Stomach (tissue), 4 donors: ENCODE data around the gene FCAR.

Experiments
- EP300 ChIP-seq: sonication (generic); formaldehyde crosslinking; IDR thresholded peaks from one replicate; pipeline ENCODE4 v1.6.1; 2017; ENCODE audit warnings: antibody characterized with exemption
- POLR2A ChIP-seq, 4 donors: fragments of 450-650 bp; IDR thresholded peaks; one replicate each; pipeline ENCODE4 v1.6.1; 2016; ENCODE audit warnings: antibody characterized with exemption in 4 of 4, control low read depth in 2 of 4, mild to moderate bottlenecking in 1 of 4, moderate library complexity in 1 of 4
- POLR2AphosphoS5 ChIP-seq, 3 donors: sonication (generic); formaldehyde crosslinking; IDR thresholded peaks; one replicate each; pipeline ENCODE4 v1.6.1; 2016; ENCODE audit warnings: antibody characterized with exemption in 3 of 3
- TF ChIP-seq, protein P1 (sequence below), 7 experiments: fragments of 450-650 bp in 4 of 7; fragments of 200-600 bp in 3 of 7; sonication (generic) in 3 of 7; IDR thresholded peaks; one replicate each; pipeline ENCODE4 v1.5.1; 2016 to 2019; ENCODE audit warnings: antibody characterized with exemption in 7 of 7, control low read depth in 2 of 7, mild to moderate bottlenecking in 1 of 7

DNA sequence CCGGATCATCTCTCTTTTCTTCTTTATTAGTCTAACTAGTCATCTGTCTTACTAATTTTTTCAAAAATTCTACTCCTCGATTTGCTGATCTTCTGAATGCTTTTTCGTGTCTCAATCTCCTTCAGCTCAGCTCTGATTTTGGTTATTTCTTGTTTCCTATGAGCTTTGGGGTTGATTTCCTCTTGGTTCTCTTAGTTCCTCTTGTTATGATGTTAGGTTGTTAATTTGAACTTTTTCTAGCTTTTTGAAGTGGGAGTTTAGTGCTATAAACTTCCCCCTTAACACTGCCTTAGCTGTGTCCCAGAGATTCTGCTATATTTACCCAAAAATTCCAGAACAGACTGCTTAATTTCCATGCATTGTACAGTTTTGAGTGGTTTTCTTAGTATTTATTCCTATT, 3.4 kb downstream of the FCAR start:
- TF ChIP-seq POLR2A (IDR thresholded peaks at IDR 0.05) (no peak), EP300 (no peak), POLR2AphosphoS5 (IDR thresholded peaks at IDR 0.05) (no peak)
- TF ChIP-seq, protein P1, sequence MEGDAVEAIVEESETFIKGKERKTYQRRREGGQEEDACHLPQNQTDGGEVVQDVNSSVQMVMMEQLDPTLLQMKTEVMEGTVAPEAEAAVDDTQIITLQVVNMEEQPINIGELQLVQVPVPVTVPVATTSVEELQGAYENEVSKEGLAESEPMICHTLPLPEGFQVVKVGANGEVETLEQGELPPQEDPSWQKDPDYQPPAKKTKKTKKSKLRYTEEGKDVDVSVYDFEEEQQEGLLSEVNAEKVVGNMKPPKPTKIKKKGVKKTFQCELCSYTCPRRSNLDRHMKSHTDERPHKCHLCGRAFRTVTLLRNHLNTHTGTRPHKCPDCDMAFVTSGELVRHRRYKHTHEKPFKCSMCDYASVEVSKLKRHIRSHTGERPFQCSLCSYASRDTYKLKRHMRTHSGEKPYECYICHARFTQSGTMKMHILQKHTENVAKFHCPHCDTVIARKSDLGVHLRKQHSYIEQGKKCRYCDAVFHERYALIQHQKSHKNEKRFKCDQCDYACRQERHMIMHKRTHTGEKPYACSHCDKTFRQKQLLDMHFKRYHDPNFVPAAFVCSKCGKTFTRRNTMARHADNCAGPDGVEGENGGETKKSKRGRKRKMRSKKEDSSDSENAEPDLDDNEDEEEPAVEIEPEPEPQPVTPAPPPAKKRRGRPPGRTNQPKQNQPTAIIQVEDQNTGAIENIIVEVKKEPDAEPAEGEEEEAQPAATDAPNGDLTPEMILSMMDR (IDR thresholded peaks at IDR 0.05), result no peak
